ENCODE results near the gene TMEM231.
"Not testable (repeated sequence)": the region's sequence is repeated elsewhere in the genome, so short reads cannot be mapped to it uniquely, and the experiment has no call there.

- not testable (repeated sequence) for TF ChIP-seq CTCF (IDR thresholded peaks at IDR 0.05); ZFX (IDR thresholded peaks at IDR 0.05; ENCODE audit: borderline replicate concordance)
Measured at GRCh38 chr16:75516189-75516966, 39.7 kb downstream of the TMEM231 start.
